ENCODE results near the gene TRIM47. TPM values are rescaled to one million over a fixed set of nuclear protein-coding genes. Genes with fewer than 3 reads are reported as not detected.

TRIM47 gene
- total RNA-seq, 2 experiments from 2014 or later = 25.9 to 41.9 TPM

- Histone ChIP-seq H3K27ac (ENCODE audit: low read depth, low read length, poor library complexity, severe bottlenecking) (no peak overlapping the region), H3K9me3 (ENCODE audit: low read length) (no peaks in the 10 kb centered on the region), H3K9me2 (ENCODE audit: insufficient read depth, low read length) (no peaks in the 10 kb centered on the region), H3K4me1 (ENCODE audit: insufficient read depth, low read length, poor library complexity, severe bottlenecking) (no peaks in the 10 kb centered on the region), H4K20me1 (ENCODE audit: insufficient read depth, low read length) (no peaks in the 10 kb centered on the region), H3K4me2 (ENCODE audit: low read length) (no peak overlapping the region), H2AFZ (ENCODE audit: low read length) (no peak overlapping the region), H3K36me3 (ENCODE audit: insufficient read depth, low read length) (no peaks in the 10 kb centered on the region), H3K79me2 (ENCODE audit: insufficient read depth, low read depth, low read length) (no peaks in the 10 kb centered on the region), H3K4me3 (ENCODE audit: low read depth, low read length, poor library complexity, severe bottlenecking) (no peak overlapping the region)
- DNase-seq (ENCODE audit: low spot score) = no peak
- POLR2A ChIA-PET = interaction anchor here (0.7 to 1.2 kb wide), 4 partner anchors 10 to 140 kb away, joined by 3 to 4 read pairs (median 3); partner anchors contain the start of gene FBF1
- intact Hi-C loops (cut with micrococcal nuclease; ENCODE audit: unreplicated experiment) = no loop called here
- CTCF ChIA-PET (ENCODE audit: unreplicated experiment) = no interaction called here
- no TSS peak for BruUV-seq (replicated peaks)
- TF ChIP-seq EZH2phosphoT487 (IDR thresholded peaks at IDR 0.05; ENCODE audit: borderline replicate concordance, low read depth, low read length) (no peak), CTCF (conservative IDR thresholded peaks at IDR 0.05; ENCODE audit: low read length) (no peak)
Measured at GRCh38 chr17:75926456-75926855, 48.1 kb upstream of the TRIM47 start.

GRCh38 chr17:75925912-75926311, 47.5 kb upstream of the TRIM47 start:
- BruUV-seq (replicated peaks) = no TSS peak
- H3K36me3 ChIP-seq (ENCODE audit: insufficient read depth, low read length) = no peaks in the 10 kb centered on the region
- no peaks in the 10 kb centered on the region for H3K9me3 ChIP-seq (ENCODE audit: low read length)
- H3K4me1 ChIP-seq (ENCODE audit: insufficient read depth, low read length, poor library complexity, severe bottlenecking) = no peaks in the 10 kb centered on the region
- TF ChIP-seq CTCF (conservative IDR thresholded peaks at IDR 0.05; ENCODE audit: low read length) (no peak), EZH2phosphoT487 (IDR thresholded peaks at IDR 0.05; ENCODE audit: borderline replicate concordance, low read depth, low read length) (no peak)
- no peak overlapping the region for H3K4me2 ChIP-seq (ENCODE audit: low read length)
- H2AFZ ChIP-seq (ENCODE audit: low read length) = no peak overlapping the region
- DNase-seq (ENCODE audit: low spot score) = no peak
- POLR2A ChIA-PET = interaction anchor here (0.6 to 1.2 kb wide), 4 partner anchors 16 to 667 kb away, joined by 3 to 4 read pairs (median 3); no protein-coding TSS in a partner anchor
- CTCF ChIA-PET (ENCODE audit: unreplicated experiment) = interaction anchor here (1.0 kb wide), 1 partner anchor 16 kb away, joined by 5 read pairs; no protein-coding TSS in a partner anchor
- H3K4me3 ChIP-seq (ENCODE audit: low read depth, low read length, poor library complexity, severe bottlenecking) = no peak overlapping the region
- no peak overlapping the region for H3K27ac ChIP-seq (ENCODE audit: low read depth, low read length, poor library complexity, severe bottlenecking)
- intact Hi-C loops (cut with micrococcal nuclease; ENCODE audit: unreplicated experiment) = no loop called here
- H4K20me1 ChIP-seq (ENCODE audit: insufficient read depth, low read length) = no peaks in the 10 kb centered on the region
- no peaks in the 10 kb centered on the region for H3K9me2 ChIP-seq (ENCODE audit: insufficient read depth, low read length)
- no peaks in the 10 kb centered on the region for H3K79me2 ChIP-seq (ENCODE audit: insufficient read depth, low read depth, low read length)

- DNase-seq (ENCODE audit: low spot score) = no peak
- ChIA-PET CTCF (ENCODE audit: unreplicated experiment) (interaction anchor here (1.0 kb wide), 1 partner anchor 15 kb away, joined by 5 read pairs; no protein-coding TSS in a partner anchor), POLR2A (interaction anchor here (1.0 kb wide), 1 partner anchor 611 kb away, joined by 3 read pairs; no protein-coding TSS in a partner anchor)
- no peaks in the 10 kb centered on the region for H3K9me3 ChIP-seq (ENCODE audit: low read length)
- intact Hi-C loops (cut with micrococcal nuclease; ENCODE audit: unreplicated experiment) = no loop called here
- no peaks in the 10 kb centered on the region for H3K4me1 ChIP-seq (ENCODE audit: insufficient read depth, low read length, poor library complexity, severe bottlenecking)
- no peaks in the 10 kb centered on the region for H3K36me3 ChIP-seq (ENCODE audit: insufficient read depth, low read length)
- no peak overlapping the region for H2AFZ ChIP-seq (ENCODE audit: low read length)
- BruUV-seq (replicated peaks) = no TSS peak
- H3K4me3 ChIP-seq (ENCODE audit: low read depth, low read length, poor library complexity, severe bottlenecking) = no peak overlapping the region
- no peaks in the 10 kb centered on the region for H3K9me2 ChIP-seq (ENCODE audit: insufficient read depth, low read length)
- no peak overlapping the region for H3K27ac ChIP-seq (ENCODE audit: low read depth, low read length, poor library complexity, severe bottlenecking)
- TF ChIP-seq CTCF (conservative IDR thresholded peaks at IDR 0.05; ENCODE audit: low read length) (no peak), EZH2phosphoT487 (IDR thresholded peaks at IDR 0.05; ENCODE audit: borderline replicate concordance, low read depth, low read length) (no peak)
- no peaks in the 10 kb centered on the region for H4K20me1 ChIP-seq (ENCODE audit: insufficient read depth, low read length)
- H3K4me2 ChIP-seq (ENCODE audit: low read length) = no peak overlapping the region
- H3K79me2 ChIP-seq (ENCODE audit: insufficient read depth, low read depth, low read length) = no peaks in the 10 kb centered on the region
Measured at GRCh38 chr17:75925103-75925502, 46.7 kb upstream of the TRIM47 start.
